Glutamatergic neuron (in vitro differentiated cells): ENCODE measurements around the gene CAMSAP2. TPM values are rescaled to one million over a fixed set of nuclear protein-coding genes. Genes with fewer than 3 reads are reported as not detected.
A peak's percentile ranks its signal among the peaks of the same experiment; 100 is the strongest.

Experiments used
- DNase-seq: peaks from one replicate; pipeline ENCODE4 v3.0.0; 2022
- H3K27ac Mint-ChIP-seq: one replicate; pipeline ENCODE4 v1.8.0; 2020; ENCODE audit warnings: mild to moderate bottlenecking, mixed read lengths, inconsistent platforms; ENCODE audit not compliant: unreplicated experiment
- H3K27me3 Mint-ChIP-seq: one replicate; pipeline ENCODE4 v1.8.0; 2020; ENCODE audit warnings: mild to moderate bottlenecking, moderate library complexity, mixed read lengths, inconsistent platforms; ENCODE audit not compliant: unreplicated experiment
- H3K36me3 Mint-ChIP-seq: one replicate; pipeline ENCODE4 v1.8.0; 2020; ENCODE audit warnings: mild to moderate bottlenecking, mixed read lengths, inconsistent platforms; ENCODE audit not compliant: unreplicated experiment
- H3K4me1 Mint-ChIP-seq: one replicate; pipeline ENCODE4 v1.8.0; 2020; ENCODE audit warnings: mild to moderate bottlenecking, low read depth, mixed read lengths, inconsistent platforms; ENCODE audit not compliant: unreplicated experiment
- H3K4me3 Mint-ChIP-seq: one replicate; pipeline ENCODE4 v1.8.0; 2020; ENCODE audit warnings: mild to moderate bottlenecking, mixed read lengths, inconsistent platforms; ENCODE audit not compliant: unreplicated experiment
- H3K9me3 Mint-ChIP-seq: one replicate; pipeline ENCODE4 v1.8.0; 2020; ENCODE audit warnings: mild to moderate bottlenecking, moderate library complexity, mixed read lengths, inconsistent platforms; ENCODE audit not compliant: unreplicated experiment
- CTCF ChIP-seq: fragments of 200-600 bp; sonication (generic); IDR thresholded peaks from one replicate; pipeline ENCODE4 v1.5.0; 2021; ENCODE audit not compliant: partially characterized antibody, unreplicated experiment
- total RNA-seq: library from RNA; stranded (reverse); fragmentation: NEBNext Ultra II Directional; extraction: Animal tissue kit (Norgen Biotek cat#: 25700); gene quantifications from one replicate; pipeline ENCODE4 v1.2.1, GENCODE V29; 2021; ENCODE audit not compliant: unreplicated experiment

The CAMSAP2 gene
- total RNA-seq, 1 donor from 2014 or later = 51.1 TPM

GRCh38 chr1:200846398-200846797, 107.7 kb downstream of the CAMSAP2 start:
- no peaks in the 10 kb centered on the region for H3K4me1 Mint-ChIP-seq
- H3K9me3 Mint-ChIP-seq = peaks cover 1% of the 10 kb centered on the region
- H3K4me3 Mint-ChIP-seq = no peak overlapping the region
- peaks cover 6% of the 10 kb centered on the region for H3K36me3 Mint-ChIP-seq
- TF ChIP-seq CTCF = no peak
- DNase-seq = no peak
- peaks cover 2% of the 10 kb centered on the region for H3K27me3 Mint-ChIP-seq
- peak overlapping the region; percentile 4 for H3K27ac Mint-ChIP-seq

- H3K36me3 Mint-ChIP-seq = peaks cover 6% of the 10 kb centered on the region
- no peak for TF ChIP-seq CTCF
- no peak overlapping the region for H3K27ac Mint-ChIP-seq
- DNase-seq = no peak
- H3K27me3 Mint-ChIP-seq = peaks cover 2% of the 10 kb centered on the region
- H3K9me3 Mint-ChIP-seq = peaks cover 1% of the 10 kb centered on the region
- no peak overlapping the region for H3K4me3 Mint-ChIP-seq
- no peaks in the 10 kb centered on the region for H3K4me1 Mint-ChIP-seq
Observed at GRCh38 chr1:200849430-200849829, 110.7 kb downstream of the CAMSAP2 start.

GRCh38 chr1:200850554-200850953, 111.9 kb downstream of the CAMSAP2 start:
- TF ChIP-seq CTCF = no peak
- peaks cover 2% of the 10 kb centered on the region for H3K27me3 Mint-ChIP-seq
- H3K4me1 Mint-ChIP-seq = no peaks in the 10 kb centered on the region

GRCh38 chr1:200856716-200857357, 118.1 kb downstream of the CAMSAP2 start:
- Mint-ChIP-seq H3K36me3 (no peaks in the 10 kb centered on the region), H3K27me3 (no peaks in the 10 kb centered on the region), H3K27ac (no peak overlapping the region), H3K4me3 (no peak overlapping the region), H3K4me1 (no peaks in the 10 kb centered on the region), H3K9me3 (no peaks in the 10 kb centered on the region)
- DNase-seq = no peak
- TF ChIP-seq CTCF = no peak

More at GRCh38 chr1:200850554-200850953, 111.9 kb downstream of the CAMSAP2 start:
- peaks cover 6% of the 10 kb centered on the region for H3K36me3 Mint-ChIP-seq
- H3K9me3 Mint-ChIP-seq = no peaks in the 10 kb centered on the region
- no peak for DNase-seq
- H3K4me3 Mint-ChIP-seq = no peak overlapping the region
- no peak overlapping the region for H3K27ac Mint-ChIP-seq

- Mint-ChIP-seq H3K4me3 (no peak overlapping the region), H3K9me3 (no peaks in the 10 kb centered on the region), H3K27me3 (no peaks in the 10 kb centered on the region), H3K36me3 (no peaks in the 10 kb centered on the region), H3K27ac (no peak overlapping the region), H3K4me1 (no peaks in the 10 kb centered on the region)
- no peak for TF ChIP-seq CTCF
- DNase-seq = no peak
Observed at GRCh38 chr1:200857804-200858203, 119.1 kb downstream of the CAMSAP2 start.
